Hepatocyte (in vitro differentiated cells): ENCODE data around the gene OR6N2. TPM values are rescaled to one million over a fixed set of nuclear protein-coding genes. Genes with fewer than 3 reads are reported as not detected.

Experiments used
- DNase-seq: peaks from one replicate; pipeline ENCODE4 v3.0.0-alpha.2; 2016; ENCODE audit warnings: low spot score
- H2AFZ ChIP-seq: fragments of 200-600 bp; sonication (generic); 2 replicates; pipeline ENCODE4 v1.6.0; 2016; ENCODE audit warnings: antibody characterized with exemption, mild to moderate bottlenecking
- H3K27ac ChIP-seq: fragments of 200-600 bp; sonication (generic); 2 replicates; pipeline ENCODE4 v1.5.1; 2016; ENCODE audit warnings: mild to moderate bottlenecking
- H3K27me3 ChIP-seq: fragments of 200-600 bp; sonication (generic); 2 replicates; pipeline ENCODE4 v1.6.1; 2016
- H3K36me3 ChIP-seq: fragments of 200-600 bp; sonication (generic); replicated peaks from 2 replicates; pipeline ENCODE4 v1.5.1; 2016; ENCODE audit warnings: low read depth; ENCODE audit not compliant: insufficient read depth
- H3K4me1 ChIP-seq: fragments of 200-600 bp; sonication (generic); 2 replicates; pipeline ENCODE4 v1.5.1; 2016; ENCODE audit warnings: mild to moderate bottlenecking, moderate library complexity; ENCODE audit not compliant: insufficient read depth
- H3K4me2 ChIP-seq: fragments of 200-600 bp; sonication (generic); 2 replicates; pipeline ENCODE4 v1.6.0; 2016
- H3K4me3 ChIP-seq: fragments of 200-600 bp; sonication (generic); 2 replicates; pipeline ENCODE4 v1.5.1; 2016; ENCODE audit warnings: mild to moderate bottlenecking
- H3K79me2 ChIP-seq: fragments of 200-600 bp; sonication (generic); 2 replicates; pipeline ENCODE4 v1.6.0; 2017; ENCODE audit warnings: mild to moderate bottlenecking
- H3K9me2 ChIP-seq: fragments of 200-600 bp; sonication (generic); replicated peaks from 2 replicates; pipeline ENCODE4 v1.6.0; 2017; ENCODE audit warnings: mild to moderate bottlenecking; ENCODE audit not compliant: insufficient read depth
- H3K9me3 ChIP-seq: fragments of 200-600 bp; sonication (generic); 2 replicates; pipeline ENCODE4 v1.5.1; 2016; ENCODE audit warnings: low read depth, mild to moderate bottlenecking
- H4K20me1 ChIP-seq: fragments of 200-600 bp; sonication (generic); 2 replicates; pipeline ENCODE4 v1.6.0; 2016; ENCODE audit warnings: mild to moderate bottlenecking; ENCODE audit not compliant: insufficient read depth, poor library complexity, severe bottlenecking
- CTCF ChIP-seq: fragments of 200-600 bp; sonication (generic); IDR thresholded peaks from 2 replicates; pipeline ENCODE4 v1.5.1; 2016; ENCODE audit warnings: antibody characterized with exemption, mild to moderate bottlenecking; ENCODE audit not compliant: poor library complexity
- EZH2 ChIP-seq: fragments of 200-600 bp; sonication (generic); IDR thresholded peaks from 2 replicates; pipeline ENCODE4 v1.6.1; 2016; ENCODE audit warnings: antibody characterized with exemption, mild to moderate bottlenecking, borderline replicate concordance
- EZH2phosphoT487 ChIP-seq: fragments of 200-600 bp; sonication (generic); IDR thresholded peaks from one replicate; pipeline ENCODE4 v1.6.1; 2018; ENCODE audit warnings: antibody characterized with exemption, mild to moderate bottlenecking, low read depth, moderate library complexity; ENCODE audit not compliant: unreplicated experiment, severe bottlenecking
- WGBS: methylation state at CpG from one replicate; pipeline ENCODE4 v1.1.6; 2016; ENCODE audit warnings: low lambda C conversion rate; ENCODE audit errors: missing lambda C conversion rate; 5-methylcytosine and 5-hydroxymethylcytosine counted together
- polyA plus RNA-seq: library from polyadenylated mRNA; unstranded; fragments of >200 nt; fragmentation: Nextera tagmentation; extraction: Ambion mirVana; gene quantifications from 2 replicates; pipeline ENCODE4 v1.2.1, GENCODE V29; 2016
- total RNA-seq: library from RNA; depleted of rRNA; stranded (reverse); fragments of >200 nt; gene quantifications from 2 replicates; pipeline ENCODE4 v1.2.3, GENCODE V29; 2014

The OR6N2 gene
- total and polyA plus RNA-seq, 2 experiments from 2014 or later = not detected

- WGBS = 93% methylated on average over 1 of the region's 1 CpG
- Histone ChIP-seq H2AFZ (no peak overlapping the region), H3K9me3 (no peaks in the 10 kb centered on the region)
Observed at GRCh38 chr1:158814970-158815369, 34.0 kb upstream of the OR6N2 start.

GRCh38 chr1:158813164-158813563, 32.2 kb upstream of the OR6N2 start:
- no peaks in the 10 kb centered on the region for H3K4me1 ChIP-seq

More at GRCh38 chr1:158814970-158815369, 34.0 kb upstream of the OR6N2 start:
- H3K79me2 ChIP-seq = no peaks in the 10 kb centered on the region
- no peak for DNase-seq
- no peaks in the 10 kb centered on the region for H3K36me3 ChIP-seq
- no peaks in the 10 kb centered on the region for H4K20me1 ChIP-seq
- H3K4me3 ChIP-seq = no peak overlapping the region
- H3K27ac ChIP-seq = no peak overlapping the region
- H3K27me3 ChIP-seq = no peaks in the 10 kb centered on the region
- no peaks in the 10 kb centered on the region for H3K9me2 ChIP-seq
- H3K4me2 ChIP-seq = no peak overlapping the region
- TF ChIP-seq EZH2phosphoT487 (no peak), CTCF (no peak), EZH2 (no peak)
- H3K4me1 ChIP-seq = no peaks in the 10 kb centered on the region

GRCh38 chr1:158812336-158812735, 31.3 kb upstream of the OR6N2 start:
- H3K9me3 ChIP-seq = no peaks in the 10 kb centered on the region
- H3K4me2 ChIP-seq = no peak overlapping the region
- H3K36me3 ChIP-seq = no peaks in the 10 kb centered on the region
- no peaks in the 10 kb centered on the region for H3K4me1 ChIP-seq
- H3K27ac ChIP-seq = no peak overlapping the region
- no peak overlapping the region for H2AFZ ChIP-seq
- H3K27me3 ChIP-seq = no peaks in the 10 kb centered on the region
- no peaks in the 10 kb centered on the region for H3K79me2 ChIP-seq
- WGBS = 81% methylated on average over 2 of the region's 2 CpGs
- no peak for DNase-seq
- no peak for TF ChIP-seq CTCF
- no peak for TF ChIP-seq EZH2
- TF ChIP-seq EZH2phosphoT487 = no peak
- H3K4me3 ChIP-seq = no peak overlapping the region
- H4K20me1 ChIP-seq = no peaks in the 10 kb centered on the region
- no peaks in the 10 kb centered on the region for H3K9me2 ChIP-seq

More at GRCh38 chr1:158813164-158813563, 32.2 kb upstream of the OR6N2 start:
- H3K27me3 ChIP-seq = no peaks in the 10 kb centered on the region
- no peak overlapping the region for H2AFZ ChIP-seq
- H3K9me2 ChIP-seq = no peaks in the 10 kb centered on the region
- no peak overlapping the region for H3K4me2 ChIP-seq
- DNase-seq = no peak
- no peaks in the 10 kb centered on the region for H3K79me2 ChIP-seq
- H3K27ac ChIP-seq = no peak overlapping the region
- H4K20me1 ChIP-seq = no peaks in the 10 kb centered on the region
- no peak overlapping the region for H3K4me3 ChIP-seq
- TF ChIP-seq EZH2phosphoT487 (no peak), CTCF (no peak), EZH2 (no peak)
- 58% methylated on average over 3 of the region's 3 CpGs for WGBS
- no peaks in the 10 kb centered on the region for H3K36me3 ChIP-seq
- H3K9me3 ChIP-seq = no peaks in the 10 kb centered on the region

GRCh38 chr1:158810311-158810710, 29.3 kb upstream of the OR6N2 start:
- Histone ChIP-seq H3K27me3 (no peaks in the 10 kb centered on the region), H3K4me2 (no peak overlapping the region), H3K4me3 (no peak overlapping the region), H3K27ac (no peak overlapping the region), H3K9me2 (no peaks in the 10 kb centered on the region), H3K9me3 (no peaks in the 10 kb centered on the region), H4K20me1 (no peaks in the 10 kb centered on the region), H2AFZ (no peak overlapping the region), H3K79me2 (no peaks in the 10 kb centered on the region), H3K4me1 (peaks cover 4% of the 10 kb centered on the region), H3K36me3 (no peaks in the 10 kb centered on the region)
- no peak for TF ChIP-seq CTCF
- TF ChIP-seq EZH2phosphoT487 = no peak
- no peak for TF ChIP-seq EZH2
- no peak for DNase-seq
- 82% methylated on average over 4 of the region's 4 CpGs for WGBS
